GM23338 (cell line): Measurements from ENCODE around the gene SOX15. TPM values are rescaled to one million over a fixed set of nuclear protein-coding genes. Genes with fewer than 3 reads are reported as not detected.

Experiments used
- ATAC-seq: fragments of 200-7000 bp; cut with Tn5 transposase; 3 replicates; pipeline ENCODE4 v1.9.1; 2020
- DNase-seq: peaks from one replicate; pipeline ENCODE4 v3.0.0-alpha.2; 2015; ENCODE audit warnings: low spot score
- H2AFZ ChIP-seq: fragments of 200-600 bp; sonication (generic); 2 replicates; pipeline ENCODE4 v1.8.0; 2016; ENCODE audit warnings: antibody characterized with exemption, mild to moderate bottlenecking, moderate library complexity
- H3F3A ChIP-seq: fragments of 200-600 bp; sonication (generic); replicated peaks from 2 replicates; pipeline ENCODE4 v1.8.0; 2017; ENCODE audit warnings: antibody characterized with exemption, mixed run types, low read depth
- H3K27ac ChIP-seq: fragments of 200-600 bp; sonication (generic); 2 replicates; pipeline ENCODE4 v1.6.1; 2016; ENCODE audit warnings: low read depth
- H3K27me3 ChIP-seq: fragments of 200-600 bp; sonication (generic); 2 replicates; pipeline ENCODE4 v1.8.0; 2016; ENCODE audit warnings: mild to moderate bottlenecking, mixed run types, moderate library complexity; ENCODE audit not compliant: insufficient read depth
- H3K36me3 ChIP-seq: fragments of 200-600 bp; sonication (generic); 2 replicates; pipeline ENCODE4 v1.8.0; 2016; ENCODE audit warnings: mild to moderate bottlenecking; ENCODE audit not compliant: insufficient read depth
- H3K4me1 ChIP-seq: fragments of 200-600 bp; sonication (generic); 2 replicates; pipeline ENCODE4 v1.8.0; 2016; ENCODE audit warnings: mild to moderate bottlenecking, moderate library complexity; ENCODE audit not compliant: insufficient read depth
- H3K4me2 ChIP-seq: fragments of 200-600 bp; sonication (generic); 2 replicates; pipeline ENCODE4 v1.7.1; 2017; ENCODE audit warnings: mixed run types
- H3K4me3 ChIP-seq: fragments of 200-600 bp; sonication (generic); 2 replicates; pipeline ENCODE4 v1.6.1; 2016; ENCODE audit warnings: mixed run types
- H3K79me2 ChIP-seq: fragments of 200-600 bp; sonication (generic); replicated peaks from 2 replicates; pipeline ENCODE4 v1.8.0; 2017; ENCODE audit warnings: mild to moderate bottlenecking; ENCODE audit not compliant: insufficient read depth
- H3K9me2 ChIP-seq: fragments of 200-600 bp; sonication (generic); 2 replicates; pipeline ENCODE4 v1.8.0; 2017; ENCODE audit not compliant: insufficient read depth
- H4K20me1 ChIP-seq: fragments of 200-600 bp; sonication (generic); replicated peaks from 2 replicates; pipeline ENCODE4 v1.8.0; 2017; ENCODE audit warnings: mild to moderate bottlenecking; ENCODE audit not compliant: insufficient read depth
- H3K27ac Mint-ChIP-seq: 2 replicates; pipeline ENCODE4 v1.8.0; 2020; ENCODE audit warnings: inconsistent platforms, mild to moderate bottlenecking, moderate library complexity, mixed read lengths
- H3K27me3 Mint-ChIP-seq: 3 replicates; pipeline ENCODE4 v1.8.0; 2022; ENCODE audit warnings: low read depth, mild to moderate bottlenecking, moderate library complexity, mixed read lengths, inconsistent platforms; ENCODE audit not compliant: insufficient read depth, poor library complexity
- H3K36me3 Mint-ChIP-seq: 3 replicates; pipeline ENCODE4 v1.8.0; 2021; ENCODE audit warnings: low read depth, mild to moderate bottlenecking, inconsistent platforms, moderate library complexity, mixed read lengths
- H3K4me1 Mint-ChIP-seq: 3 replicates; pipeline ENCODE4 v1.8.0; 2020; ENCODE audit warnings: mild to moderate bottlenecking, inconsistent platforms, mixed read lengths
- H3K4me3 Mint-ChIP-seq: 3 replicates; pipeline ENCODE4 v1.8.0; 2021; ENCODE audit warnings: moderate library complexity, mild to moderate bottlenecking, inconsistent platforms, mixed read lengths
- H3K9me3 Mint-ChIP-seq: 3 replicates; pipeline ENCODE4 v1.8.0; 2020; ENCODE audit warnings: moderate library complexity, mild to moderate bottlenecking, inconsistent platforms, mixed read lengths
- CREB1 ChIP-seq: fragments of 250-450 bp; sonication (Bioruptor Pico); IDR thresholded peaks from 2 replicates; pipeline ENCODE4 v1.5.0; 2020; ENCODE audit warnings: low read depth, mild to moderate bottlenecking, moderate library complexity
- CTCF ChIP-seq, 2 experiments: fragments of 200-600 bp in 1 of 2; sonication (generic) in 1 of 2; conservative IDR thresholded peaks; 2 replicates each; pipeline versions ENCODE4 v1.5.1 to v1.6.1; 2016 to 2017; ENCODE audit warnings: antibody characterized with exemption in 2 of 2, low read depth in 2 of 2, mild to moderate bottlenecking in 2 of 2, moderate library complexity in 1 of 2
- ETS1 ChIP-seq: IDR thresholded peaks from 2 replicates; pipeline ENCODE4 v1.6.1; 2016; ENCODE audit warnings: antibody characterized with exemption
- EZH2 ChIP-seq: fragments of 200-600 bp; sonication (generic); IDR thresholded peaks from one replicate; pipeline ENCODE4 v1.8.0; 2017; ENCODE audit warnings: antibody characterized with exemption, mild to moderate bottlenecking, low read depth; ENCODE audit not compliant: unreplicated experiment
- EZH2phosphoT487 ChIP-seq: fragments of 200-600 bp; sonication (generic); IDR thresholded peaks from one replicate; pipeline ENCODE4 v1.8.1; 2018; ENCODE audit warnings: antibody characterized with exemption; ENCODE audit not compliant: unreplicated experiment
- JUNB ChIP-seq: IDR thresholded peaks from one replicate; pipeline ENCODE4 v1.6.1; 2016; ENCODE audit warnings: antibody characterized with exemption; ENCODE audit not compliant: unreplicated experiment
- NANOG ChIP-seq: IDR thresholded peaks from 2 replicates; pipeline ENCODE4 v1.6.1; 2016; ENCODE audit warnings: antibody characterized with exemption, borderline replicate concordance
- POLR2AphosphoS5 ChIP-seq: IDR thresholded peaks from 2 replicates; pipeline ENCODE4 v1.6.1; 2016; ENCODE audit warnings: antibody characterized with exemption, low read depth
- STAT1 ChIP-seq: IDR thresholded peaks from one replicate; pipeline ENCODE4 v1.6.1; 2016; ENCODE audit warnings: antibody characterized with exemption; ENCODE audit not compliant: unreplicated experiment
- ZNF114 ChIP-seq: fragments of 250-450 bp; sonication (Bioruptor Pico); IDR thresholded peaks from 2 replicates; pipeline ENCODE4 v1.5.0; 2020; ENCODE audit warnings: mild to moderate bottlenecking, moderate library complexity
- ZNF331 ChIP-seq: fragments of 250-450 bp; sonication (Bioruptor Pico); IDR thresholded peaks from 2 replicates; pipeline ENCODE4 v1.5.0; 2020; ENCODE audit warnings: low read depth, mild to moderate bottlenecking, moderate library complexity
- ZNF462 ChIP-seq: fragments of 250-450 bp; sonication (Bioruptor Pico); IDR thresholded peaks from 2 replicates; pipeline ENCODE4 v1.5.0; 2020; ENCODE audit warnings: mild to moderate bottlenecking, moderate library complexity
- polyA plus RNA-seq: library from polyadenylated mRNA; unstranded; fragments of >200 nt; fragmentation: Nextera tagmentation; extraction: Ambion mirVana; gene quantifications from 2 replicates; pipeline ENCODE4 v1.2.1, GENCODE V29; 2016
- total RNA-seq: library from RNA; depleted of rRNA; stranded (reverse); fragments of >200 nt; shearing (Covaris generic); gene quantifications from 2 replicates; pipeline ENCODE4 v1.2.3, GENCODE V29; 2014
- TF ChIP-seq, protein P1 (sequence below): IDR thresholded peaks from one replicate; pipeline ENCODE4 v1.6.1; 2018; ENCODE audit warnings: antibody characterized with exemption; ENCODE audit not compliant: unreplicated experiment

The SOX15 gene
- total and polyA plus RNA-seq, 2 experiments from 2014 or later: 29.9 to 43.0 TPM

DNA sequence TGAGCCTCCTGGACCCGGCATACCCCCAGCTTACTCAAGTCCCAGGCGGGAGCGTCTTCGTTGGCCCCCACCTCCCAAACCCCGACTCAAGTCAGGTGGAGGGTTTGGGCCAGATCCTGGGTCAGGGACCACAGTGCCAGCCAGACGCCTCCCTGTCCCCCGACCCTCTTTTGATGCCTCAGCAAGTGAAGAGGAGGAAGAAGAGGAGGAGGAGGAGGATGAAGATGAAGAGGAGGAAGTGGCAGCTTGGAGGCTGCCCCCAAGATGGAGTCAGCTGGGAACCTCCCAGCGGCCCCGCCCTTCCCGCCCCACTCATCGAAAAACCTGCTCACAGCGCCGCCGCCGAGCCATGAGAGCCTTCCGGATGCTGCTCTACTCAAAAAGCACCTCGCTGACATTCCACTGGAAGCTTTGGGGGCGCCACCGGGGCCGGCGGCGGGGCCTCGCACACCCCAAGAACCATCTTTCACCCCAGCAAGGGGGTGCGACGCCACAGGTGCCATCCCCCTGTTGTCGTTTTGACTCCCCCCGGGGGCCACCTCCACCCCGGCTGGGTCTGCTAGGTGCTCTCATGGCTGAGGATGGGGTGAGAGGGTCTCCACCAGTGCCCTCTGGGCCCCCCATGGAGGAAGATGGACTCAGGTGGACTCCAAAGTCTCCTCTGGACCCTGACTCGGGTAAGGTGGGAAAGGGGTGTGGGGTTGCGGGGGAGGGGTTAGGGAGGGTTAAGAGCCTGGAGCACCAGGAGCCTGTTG lies 26.6 kb downstream of the SOX15 start:
- Mint-ChIP-seq H3K4me3 (peak overlapping the region; percentile 93), H3K9me3 (no peaks in the 10 kb centered on the region; the same call in 2 of the 3 replicates), H3K27ac (no peak overlapping the region), H3K36me3 (peaks cover 49% of the 10 kb centered on the region), H3K27me3 (peaks cover 21% of the 10 kb centered on the region), H3K4me1 (peaks cover 33% of the 10 kb centered on the region)
- TF ChIP-seq, protein P1, sequence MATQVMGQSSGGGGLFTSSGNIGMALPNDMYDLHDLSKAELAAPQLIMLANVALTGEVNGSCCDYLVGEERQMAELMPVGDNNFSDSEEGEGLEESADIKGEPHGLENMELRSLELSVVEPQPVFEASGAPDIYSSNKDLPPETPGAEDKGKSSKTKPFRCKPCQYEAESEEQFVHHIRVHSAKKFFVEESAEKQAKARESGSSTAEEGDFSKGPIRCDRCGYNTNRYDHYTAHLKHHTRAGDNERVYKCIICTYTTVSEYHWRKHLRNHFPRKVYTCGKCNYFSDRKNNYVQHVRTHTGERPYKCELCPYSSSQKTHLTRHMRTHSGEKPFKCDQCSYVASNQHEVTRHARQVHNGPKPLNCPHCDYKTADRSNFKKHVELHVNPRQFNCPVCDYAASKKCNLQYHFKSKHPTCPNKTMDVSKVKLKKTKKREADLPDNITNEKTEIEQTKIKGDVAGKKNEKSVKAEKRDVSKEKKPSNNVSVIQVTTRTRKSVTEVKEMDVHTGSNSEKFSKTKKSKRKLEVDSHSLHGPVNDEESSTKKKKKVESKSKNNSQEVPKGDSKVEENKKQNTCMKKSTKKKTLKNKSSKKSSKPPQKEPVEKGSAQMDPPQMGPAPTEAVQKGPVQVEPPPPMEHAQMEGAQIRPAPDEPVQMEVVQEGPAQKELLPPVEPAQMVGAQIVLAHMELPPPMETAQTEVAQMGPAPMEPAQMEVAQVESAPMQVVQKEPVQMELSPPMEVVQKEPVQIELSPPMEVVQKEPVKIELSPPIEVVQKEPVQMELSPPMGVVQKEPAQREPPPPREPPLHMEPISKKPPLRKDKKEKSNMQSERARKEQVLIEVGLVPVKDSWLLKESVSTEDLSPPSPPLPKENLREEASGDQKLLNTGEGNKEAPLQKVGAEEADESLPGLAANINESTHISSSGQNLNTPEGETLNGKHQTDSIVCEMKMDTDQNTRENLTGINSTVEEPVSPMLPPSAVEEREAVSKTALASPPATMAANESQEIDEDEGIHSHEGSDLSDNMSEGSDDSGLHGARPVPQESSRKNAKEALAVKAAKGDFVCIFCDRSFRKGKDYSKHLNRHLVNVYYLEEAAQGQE: no peak
- TF ChIP-seq NANOG (no peak), JUNB (no peak), ZNF331 (no peak), CREB1 (CRISPR knock-in tag) (no peak), ETS1 (no peak), CTCF (conservative IDR thresholded peaks at IDR 0.05; ENCODE audit: low read depth in 2 of 2) (no peak), ZNF462 (no peak), ZNF114 (CRISPR knock-in tag) (no peak), POLR2AphosphoS5 (no peak), EZH2 (no peak), STAT1 (no peak), EZH2phosphoT487 (no peak)
- no peaks in the 10 kb centered on the region for H3K27me3 ChIP-seq
- DNase-seq (peak; percentile 29), ATAC-seq (no peak)
- peaks cover 23% of the 10 kb centered on the region; the same call in 1 of the 2 replicates for H3K36me3 ChIP-seq
- H4K20me1 ChIP-seq: peaks cover 10% of the 10 kb centered on the region
- no peak overlapping the region for H3K27ac ChIP-seq
- H3K4me2 ChIP-seq: peak overlapping the region; percentile 99
- H3K79me2 ChIP-seq: peaks cover 44% of the 10 kb centered on the region
- peak overlapping the region; percentile 96 for H3K4me3 ChIP-seq
- no peaks in the 10 kb centered on the region for H3K9me2 ChIP-seq
- no peak overlapping the region for H2AFZ ChIP-seq
- peaks cover 26% of the 10 kb centered on the region for H3F3A ChIP-seq
- H3K4me1 ChIP-seq: peaks cover 33% of the 10 kb centered on the region
